HepG2 (cell line): Measurements from ENCODE around the gene PBX2. TPM values are rescaled to one million over a fixed set of nuclear protein-coding genes. Genes with fewer than 3 reads are reported as not detected.

Source experiments
- AGO1 ChIP-seq: fragments of 200-400 bp; formaldehyde crosslinking; IDR thresholded peaks from 2 replicates; pipeline ENCODE4 v1.6.1; 2017; ENCODE audit warnings: mild to moderate bottlenecking, low read depth, low read length, moderate library complexity; ENCODE audit not compliant: poor library complexity, severe bottlenecking
- ELF1 ChIP-seq: sonication (generic); formaldehyde crosslinking; IDR thresholded peaks from 2 replicates; pipeline ENCODE4 v1.4.0; 2020; ENCODE audit warnings: missing genetic modification reagents
- GTF3A ChIP-seq: sonication (generic); formaldehyde crosslinking; conservative IDR thresholded peaks from 2 replicates; pipeline ENCODE4 v1.4.0; 2020; ENCODE audit warnings: mild to moderate bottlenecking, missing genetic modification reagents
- HNRNPL ChIP-seq: fragments of 200-400 bp; formaldehyde crosslinking; IDR thresholded peaks from 2 replicates; pipeline ENCODE4 v1.6.1; 2017; ENCODE audit warnings: mild to moderate bottlenecking, low read depth, low read length
- TCF7 ChIP-seq: sonication (generic); IDR thresholded peaks from 2 replicates; pipeline ENCODE4 v1.6.1; 2016; ENCODE audit warnings: antibody characterized with exemption, low read depth
- ZC3H13 ChIP-seq: sonication (generic); formaldehyde crosslinking; IDR thresholded peaks from 2 replicates; pipeline ENCODE4 v1.8.1; 2023; ENCODE audit warnings: mild to moderate bottlenecking, missing genetic modification reagents, moderate library complexity
- ZFP37 ChIP-seq: sonication (generic); formaldehyde crosslinking; IDR thresholded peaks from 2 replicates; pipeline ENCODE4 v1.4.0; 2020; ENCODE audit warnings: missing genetic modification reagents, borderline replicate concordance
- ZKSCAN8 ChIP-seq: IDR thresholded peaks from 2 replicates; pipeline ENCODE4 v1.6.1; 2016; ENCODE audit warnings: borderline replicate concordance, missing genetic modification reagents, missing compliant biosample characterization
- ZNF232 ChIP-seq: sonication (generic); formaldehyde crosslinking; IDR thresholded peaks from 2 replicates; pipeline ENCODE4 v1.4.0; 2020; ENCODE audit warnings: missing genetic modification reagents, borderline replicate concordance
- ZNF253 ChIP-seq: sonication (generic); formaldehyde crosslinking; IDR thresholded peaks from 2 replicates; pipeline ENCODE4 v1.8.0; 2022; ENCODE audit warnings: mild to moderate bottlenecking, missing genetic modification reagents, borderline replicate concordance
- ZNF317 ChIP-seq: sonication (generic); formaldehyde crosslinking; IDR thresholded peaks from 2 replicates; pipeline ENCODE4 v1.5.0; 2020; ENCODE audit warnings: mild to moderate bottlenecking, missing genetic modification reagents
- ZNF432 ChIP-seq: sonication (generic); formaldehyde crosslinking; IDR thresholded peaks from 2 replicates; pipeline ENCODE4 v1.5.0; 2020; ENCODE audit warnings: missing genetic modification reagents, mild to moderate bottlenecking, borderline replicate concordance
- polyA plus RNA-seq, 8 experiments: library from polyadenylated mRNA; depleted of rRNA in 3 of 8; stranded (reverse) in 7 of 8; unstranded in 1 of 8; fragments of >200 nt; fragmentation: Illumina TruSeq in 4 of 8; extraction: Trizol in 4 of 8; gene quantifications; 2 replicates each; pipeline versions ENCODE4 v1.2.1 to v1.2.3, GENCODE V29; 2011 to 2016; ENCODE audit warnings: low read depth in 4 of 8, missing spikeins in 1 of 8, mixed read lengths in 1 of 8; ENCODE audit not compliant: insufficient read depth in 1 of 8
- total RNA-seq, 5 experiments: library from RNA; depleted of rRNA; stranded (reverse); fragments of >200 nt; fragmentation: Illumina TruSeq; extraction: Trizol; gene quantifications; 2 replicates each; pipeline ENCODE4 v1.2.3, GENCODE V29; 2016; ENCODE audit warnings: low read depth in 1 of 5
- TF ChIP-seq, protein P1 (sequence below): sonication (generic); formaldehyde crosslinking; IDR thresholded peaks from 2 replicates; pipeline ENCODE4 v1.5.0; 2020; ENCODE audit warnings: mild to moderate bottlenecking, missing genetic modification reagents
- TF ChIP-seq, protein P2 (sequence below): sonication (generic); formaldehyde crosslinking; IDR thresholded peaks from 2 replicates; pipeline ENCODE4 v1.5.0; 2020; ENCODE audit warnings: mild to moderate bottlenecking, missing genetic modification reagents, borderline replicate concordance
- TF ChIP-seq, protein P3 (sequence below): sonication (generic); formaldehyde crosslinking; IDR thresholded peaks from 2 replicates; pipeline ENCODE4 v1.9.0; 2022; ENCODE audit warnings: low read depth, missing genetic modification reagents
- TF ChIP-seq, protein P4 (sequence below): fragments of 450-650 bp; IDR thresholded peaks from 2 replicates; pipeline ENCODE4 v1.6.1; 2017

PBX2 gene
- total and polyA plus RNA-seq, 2 of the 13 experiments (the other 11 are each of a cell fraction or from before 2014, with no cell fraction given) = 42.3 to 77.8 TPM

DNA sequence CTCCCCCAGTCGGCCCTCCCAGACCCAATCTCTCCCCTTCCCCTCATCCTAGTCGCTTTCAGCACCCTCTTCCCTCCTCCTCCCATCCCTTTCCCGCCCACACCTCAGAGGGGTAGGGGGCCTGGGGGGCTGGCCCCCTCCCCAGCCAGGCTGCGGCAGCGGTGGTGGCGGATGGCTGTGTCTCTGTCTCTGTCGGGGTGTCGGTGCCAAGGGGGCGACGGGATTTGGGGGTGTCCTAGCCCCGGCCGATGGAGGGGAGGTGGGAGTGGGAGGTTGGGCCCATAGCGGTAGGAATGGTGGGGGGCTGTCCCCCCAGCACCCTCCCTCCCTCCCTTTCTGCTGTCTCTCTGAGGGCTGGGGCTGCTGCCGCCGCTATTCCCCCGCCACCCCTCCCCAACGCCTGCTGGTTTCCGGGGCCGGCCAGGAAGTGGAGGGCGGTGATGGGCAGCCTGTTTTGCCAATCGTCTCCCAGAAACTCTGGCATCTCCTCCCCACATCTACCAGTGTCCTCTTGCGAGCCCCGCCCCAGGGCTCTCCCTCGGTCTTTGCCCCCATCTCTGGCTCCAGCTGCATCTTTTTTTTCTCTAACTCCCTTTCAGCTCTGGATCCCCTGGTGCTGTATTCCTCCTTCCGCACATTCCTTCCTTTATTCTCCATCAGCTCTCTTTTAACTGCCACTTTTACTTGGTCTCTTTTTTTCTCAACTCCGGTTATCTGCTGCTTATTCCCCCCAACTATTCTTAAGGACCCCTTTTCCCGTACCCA, 14.1 kb downstream of the PBX2 start, which contains the start of gene AGPAT1 (continued):
- TF ChIP-seq, protein P1, sequence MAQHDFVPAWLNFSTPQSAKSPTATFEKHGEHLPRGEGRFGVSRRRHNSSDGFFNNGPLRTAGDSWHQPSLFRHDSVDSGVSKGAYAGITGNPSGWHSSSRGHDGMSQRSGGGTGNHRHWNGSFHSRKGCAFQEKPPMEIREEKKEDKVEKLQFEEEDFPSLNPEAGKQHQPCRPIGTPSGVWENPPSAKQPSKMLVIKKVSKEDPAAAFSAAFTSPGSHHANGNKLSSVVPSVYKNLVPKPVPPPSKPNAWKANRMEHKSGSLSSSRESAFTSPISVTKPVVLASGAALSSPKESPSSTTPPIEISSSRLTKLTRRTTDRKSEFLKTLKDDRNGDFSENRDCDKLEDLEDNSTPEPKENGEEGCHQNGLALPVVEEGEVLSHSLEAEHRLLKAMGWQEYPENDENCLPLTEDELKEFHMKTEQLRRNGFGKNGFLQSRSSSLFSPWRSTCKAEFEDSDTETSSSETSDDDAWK = no peak
- TF ChIP-seq, protein P2, sequence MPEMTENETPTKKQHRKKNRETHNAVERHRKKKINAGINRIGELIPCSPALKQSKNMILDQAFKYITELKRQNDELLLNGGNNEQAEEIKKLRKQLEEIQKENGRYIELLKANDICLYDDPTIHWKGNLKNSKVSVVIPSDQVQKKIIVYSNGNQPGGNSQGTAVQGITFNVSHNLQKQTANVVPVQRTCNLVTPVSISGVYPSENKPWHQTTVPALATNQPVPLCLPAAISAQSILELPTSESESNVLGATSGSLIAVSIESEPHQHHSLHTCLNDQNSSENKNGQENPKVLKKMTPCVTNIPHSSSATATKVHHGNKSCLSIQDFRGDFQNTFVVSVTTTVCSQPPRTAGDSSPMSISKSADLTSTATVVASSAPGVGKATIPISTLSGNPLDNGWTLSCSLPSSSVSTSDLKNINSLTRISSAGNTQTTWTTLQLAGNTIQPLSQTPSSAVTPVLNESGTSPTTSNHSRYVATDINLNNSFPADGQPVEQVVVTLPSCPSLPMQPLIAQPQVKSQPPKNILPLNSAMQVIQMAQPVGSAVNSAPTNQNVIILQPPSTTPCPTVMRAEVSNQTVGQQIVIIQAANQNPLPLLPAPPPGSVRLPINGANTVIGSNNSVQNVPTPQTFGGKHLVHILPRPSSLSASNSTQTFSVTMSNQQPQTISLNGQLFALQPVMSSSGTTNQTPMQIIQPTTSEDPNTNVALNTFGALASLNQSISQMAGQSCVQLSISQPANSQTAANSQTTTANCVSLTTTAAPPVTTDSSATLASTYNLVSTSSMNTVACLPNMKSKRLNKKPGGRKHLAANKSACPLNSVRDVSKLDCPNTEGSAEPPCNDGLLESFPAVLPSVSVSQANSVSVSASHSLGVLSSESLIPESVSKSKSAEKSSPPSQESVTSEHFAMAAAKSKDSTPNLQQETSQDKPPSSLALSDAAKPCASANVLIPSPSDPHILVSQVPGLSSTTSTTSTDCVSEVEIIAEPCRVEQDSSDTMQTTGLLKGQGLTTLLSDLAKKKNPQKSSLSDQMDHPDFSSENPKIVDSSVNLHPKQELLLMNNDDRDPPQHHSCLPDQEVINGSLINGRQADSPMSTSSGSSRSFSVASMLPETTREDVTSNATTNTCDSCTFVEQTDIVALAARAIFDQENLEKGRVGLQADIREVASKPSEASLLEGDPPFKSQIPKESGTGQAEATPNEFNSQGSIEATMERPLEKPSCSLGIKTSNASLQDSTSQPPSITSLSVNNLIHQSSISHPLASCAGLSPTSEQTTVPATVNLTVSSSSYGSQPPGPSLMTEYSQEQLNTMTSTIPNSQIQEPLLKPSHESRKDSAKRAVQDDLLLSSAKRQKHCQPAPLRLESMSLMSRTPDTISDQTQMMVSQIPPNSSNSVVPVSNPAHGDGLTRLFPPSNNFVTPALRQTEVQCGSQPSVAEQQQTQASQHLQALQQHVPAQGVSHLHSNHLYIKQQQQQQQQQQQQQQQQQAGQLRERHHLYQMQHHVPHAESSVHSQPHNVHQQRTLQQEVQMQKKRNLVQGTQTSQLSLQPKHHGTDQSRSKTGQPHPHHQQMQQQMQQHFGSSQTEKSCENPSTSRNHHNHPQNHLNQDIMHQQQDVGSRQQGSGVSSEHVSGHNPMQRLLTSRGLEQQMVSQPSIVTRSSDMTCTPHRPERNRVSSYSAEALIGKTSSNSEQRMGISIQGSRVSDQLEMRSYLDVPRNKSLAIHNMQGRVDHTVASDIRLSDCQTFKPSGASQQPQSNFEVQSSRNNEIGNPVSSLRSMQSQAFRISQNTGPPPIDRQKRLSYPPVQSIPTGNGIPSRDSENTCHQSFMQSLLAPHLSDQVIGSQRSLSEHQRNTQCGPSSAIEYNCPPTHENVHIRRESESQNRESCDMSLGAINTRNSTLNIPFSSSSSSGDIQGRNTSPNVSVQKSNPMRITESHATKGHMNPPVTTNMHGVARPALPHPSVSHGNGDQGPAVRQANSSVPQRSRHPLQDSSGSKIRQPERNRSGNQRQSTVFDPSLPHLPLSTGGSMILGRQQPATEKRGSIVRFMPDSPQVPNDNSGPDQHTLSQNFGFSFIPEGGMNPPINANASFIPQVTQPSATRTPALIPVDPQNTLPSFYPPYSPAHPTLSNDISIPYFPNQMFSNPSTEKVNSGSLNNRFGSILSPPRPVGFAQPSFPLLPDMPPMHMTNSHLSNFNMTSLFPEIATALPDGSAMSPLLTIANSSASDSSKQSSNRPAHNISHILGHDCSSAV (CRISPR knock-in tag) = no peak
- TF ChIP-seq ZNF432 (CRISPR knock-in tag) = no peak
- TF ChIP-seq, protein P3, sequence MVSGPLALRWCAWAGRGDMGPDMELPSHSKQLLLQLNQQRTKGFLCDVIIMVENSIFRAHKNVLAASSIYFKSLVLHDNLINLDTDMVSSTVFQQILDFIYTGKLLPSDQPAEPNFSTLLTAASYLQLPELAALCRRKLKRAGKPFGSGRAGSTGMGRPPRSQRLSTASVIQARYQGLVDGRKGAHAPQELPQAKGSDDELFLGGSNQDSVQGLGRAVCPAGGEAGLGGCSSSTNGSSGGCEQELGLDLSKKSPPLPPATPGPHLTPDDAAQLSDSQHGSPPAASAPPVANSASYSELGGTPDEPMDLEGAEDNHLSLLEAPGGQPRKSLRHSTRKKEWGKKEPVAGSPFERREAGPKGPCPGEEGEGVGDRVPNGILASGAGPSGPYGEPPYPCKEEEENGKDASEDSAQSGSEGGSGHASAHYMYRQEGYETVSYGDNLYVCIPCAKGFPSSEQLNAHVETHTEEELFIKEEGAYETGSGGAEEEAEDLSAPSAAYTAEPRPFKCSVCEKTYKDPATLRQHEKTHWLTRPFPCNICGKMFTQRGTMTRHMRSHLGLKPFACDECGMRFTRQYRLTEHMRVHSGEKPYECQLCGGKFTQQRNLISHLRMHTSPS (CRISPR knock-in tag) = 0 out of 2 replicates have a peak, but pooled peaks have one; percentile 25
- TF ChIP-seq ZFP37 (CRISPR knock-in tag) = no peak
- TF ChIP-seq ZKSCAN8 (CRISPR knock-in tag) = no peak
- peak; percentile 80 for TF ChIP-seq ELF1 (CRISPR knock-in tag)
- TF ChIP-seq ZNF232 (CRISPR knock-in tag) = no peak
- TF ChIP-seq GTF3A (CRISPR knock-in tag) = no peak
- TF ChIP-seq AGO1 = no peak
- TF ChIP-seq, protein P4, sequence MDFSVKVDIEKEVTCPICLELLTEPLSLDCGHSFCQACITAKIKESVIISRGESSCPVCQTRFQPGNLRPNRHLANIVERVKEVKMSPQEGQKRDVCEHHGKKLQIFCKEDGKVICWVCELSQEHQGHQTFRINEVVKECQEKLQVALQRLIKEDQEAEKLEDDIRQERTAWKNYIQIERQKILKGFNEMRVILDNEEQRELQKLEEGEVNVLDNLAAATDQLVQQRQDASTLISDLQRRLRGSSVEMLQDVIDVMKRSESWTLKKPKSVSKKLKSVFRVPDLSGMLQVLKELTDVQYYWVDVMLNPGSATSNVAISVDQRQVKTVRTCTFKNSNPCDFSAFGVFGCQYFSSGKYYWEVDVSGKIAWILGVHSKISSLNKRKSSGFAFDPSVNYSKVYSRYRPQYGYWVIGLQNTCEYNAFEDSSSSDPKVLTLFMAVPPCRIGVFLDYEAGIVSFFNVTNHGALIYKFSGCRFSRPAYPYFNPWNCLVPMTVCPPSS = no peak
- TF ChIP-seq ZNF253 (CRISPR knock-in tag) = no peak
- no peak for TF ChIP-seq TCF7
- TF ChIP-seq ZNF317 (CRISPR knock-in tag) = peak; percentile 43; the same call in 1 of the 2 replicates
- TF ChIP-seq ZC3H13 (CRISPR knock-in tag) = no peak
- TF ChIP-seq HNRNPL = 0 out of 2 replicates have a peak, but pooled peaks have one; percentile 57
